Vagina (tissue), 2 donors: ENCODE measurements around the gene FGF12.

Source experiments
- CTCF ChIP-seq, 3 experiments: fragments of 450-650 bp in 2 of 3; fragments of 200-600 bp in 1 of 3; sonication (generic) in 1 of 3; IDR thresholded peaks; one replicate each; pipeline ENCODE4 v1.5.1; 2017 to 2019; ENCODE audit warnings: antibody characterized with exemption in 3 of 3, mild to moderate bottlenecking in 2 of 3, moderate library complexity in 2 of 3
- POLR2AphosphoS5 ChIP-seq, 2 donors: sonication (generic); formaldehyde crosslinking; IDR thresholded peaks; one replicate each; pipeline ENCODE4 v1.9.0; 2017; ENCODE audit warnings: antibody characterized with exemption in 2 of 2, mild to moderate bottlenecking in 2 of 2, low read depth in 1 of 2; ENCODE audit not compliant: insufficient read depth in 1 of 2

- TF ChIP-seq POLR2AphosphoS5 (IDR thresholded peaks at IDR 0.05; ENCODE audit: insufficient read depth in 1 of 2, low read depth in 1 of 2), result no peak
- peak in 1 of 3 experiments; percentile 29 for TF ChIP-seq CTCF (IDR thresholded peaks at IDR 0.05)
Measured at GRCh38 chr3:192130534-192131132, 596.7 kb downstream of the FGF12 start.
